Suprapubic skin (tissue), 4 donors: ENCODE data around the gene LRRN4CL. TPM values are rescaled to one million over a fixed set of nuclear protein-coding genes. Genes with fewer than 3 reads are reported as not detected.
"Not testable (repeated sequence)": the region's sequence is repeated elsewhere in the genome, so short reads cannot be mapped to it uniquely, and the experiment has no call there.

Source experiments
- DNase-seq, 2 donors: peaks; one replicate each; pipeline ENCODE4 v3.0.0-alpha.2; 2019; ENCODE audit warnings: low spot score in 2 of 2
- H3K27ac ChIP-seq: fragments of 200-600 bp; sonication (generic); one replicate; pipeline ENCODE4 v1.5.1; 2019
- H3K27me3 ChIP-seq: fragments of 200-600 bp; sonication (generic); one replicate; pipeline ENCODE4 v1.5.1; 2019
- H3K36me3 ChIP-seq: fragments of 200-600 bp; sonication (generic); one replicate; pipeline ENCODE4 v1.5.1; 2019
- H3K4me1 ChIP-seq: fragments of 200-600 bp; sonication (generic); one replicate; pipeline ENCODE4 v1.5.1; 2019
- H3K4me3 ChIP-seq: fragments of 200-600 bp; sonication (generic); one replicate; pipeline ENCODE4 v1.5.1; 2019; ENCODE audit warnings: mild to moderate bottlenecking
- H3K9me3 ChIP-seq: fragments of 200-600 bp; sonication (generic); one replicate; pipeline ENCODE4 v1.5.1; 2019
- CTCF ChIP-seq, 2 donors: fragments of 200-600 bp in 1 of 2; fragments of 450-650 bp in 1 of 2; sonication (generic) in 1 of 2; IDR thresholded peaks; one replicate each; pipeline ENCODE4 v1.5.1; 2016 to 2019; ENCODE audit warnings: antibody characterized with exemption in 2 of 2, mild to moderate bottlenecking in 1 of 2, moderate library complexity in 1 of 2
- EP300 ChIP-seq: sonication (generic); formaldehyde crosslinking; IDR thresholded peaks from one replicate; pipeline ENCODE4 v1.6.1; 2017; ENCODE audit warnings: antibody characterized with exemption
- POLR2A ChIP-seq, 2 donors: fragments of 450-650 bp; IDR thresholded peaks; one replicate each; pipeline ENCODE4 v1.6.1; 2017; ENCODE audit warnings: antibody characterized with exemption in 2 of 2, mild to moderate bottlenecking in 2 of 2, moderate library complexity in 2 of 2
- POLR2AphosphoS5 ChIP-seq, 3 donors: sonication (generic); formaldehyde crosslinking; IDR thresholded peaks; one replicate each; pipeline ENCODE4 v1.6.1; 2017; ENCODE audit warnings: antibody characterized with exemption in 3 of 3
- WGBS: methylation state at CpG from one replicate; pipeline ENCODE4 v1.1.5; 2018; 5-methylcytosine and 5-hydroxymethylcytosine counted together
- total RNA-seq, 4 donors: library from RNA; depleted of rRNA; stranded (reverse); fragments of >200 nt; gene quantifications; one replicate each; pipeline ENCODE4 v1.1.0, GENCODE V29; 2016

Gene LRRN4CL
- total RNA-seq, 4 donors from 2014 or later, result 3.3 to 7.6 (median 5.9) TPM

- Histone ChIP-seq H3K9me3 (no peaks in the 10 kb centered on the region), H3K27me3 (no peaks in the 10 kb centered on the region), H3K4me3 (peak overlapping the region; percentile 63), H3K27ac (peak overlapping the region; percentile 71), H3K36me3 (peaks cover 10% of the 10 kb centered on the region), H3K4me1 (peaks cover 42% of the 10 kb centered on the region)
- no peak for TF ChIP-seq CTCF (IDR thresholded peaks at IDR 0.05)
- TF ChIP-seq POLR2AphosphoS5 (IDR thresholded peaks at IDR 0.05), result no peak
- no peak for TF ChIP-seq EP300
- TF ChIP-seq POLR2A (IDR thresholded peaks at IDR 0.05), result no peak
- no peak for DNase-seq
- WGBS, result 34% methylated on average over 7 of the region's 7 CpGs
Measured at GRCh38 chr11:62705413-62705812, 16.1 kb upstream of the LRRN4CL start.

GRCh38 chr11:62703921-62704320 lies 14.6 kb upstream of the LRRN4CL start:
- not testable (repeated sequence) for H3K4me3 ChIP-seq, H3K9me3 ChIP-seq, H3K36me3 ChIP-seq, H3K27me3 ChIP-seq, DNase-seq, H3K27ac ChIP-seq
- peaks cover 32% of the 10 kb centered on the region for H3K4me1 ChIP-seq
- WGBS, result 93% methylated on average over 4 of the region's 4 CpGs

GRCh38 chr11:62702246-62702645 lies 12.9 kb upstream of the LRRN4CL start:
- peaks cover 19% of the 10 kb centered on the region for H3K4me1 ChIP-seq
- H3K27ac ChIP-seq, result no peak overlapping the region
- 89% methylated on average over 11 of the region's 11 CpGs for WGBS

GRCh38 chr11:62694455-62695167 lies 5.3 kb upstream of the LRRN4CL start:
- Histone ChIP-seq H3K4me1 (peaks cover 16% of the 10 kb centered on the region), H3K27me3 (no peaks in the 10 kb centered on the region), H3K4me3 (no peak overlapping the region), H3K9me3 (no peaks in the 10 kb centered on the region), H3K27ac (no peak overlapping the region), H3K36me3 (peaks cover 21% of the 10 kb centered on the region)
- TF ChIP-seq POLR2A (IDR thresholded peaks at IDR 0.05) (no peak), CTCF (IDR thresholded peaks at IDR 0.05) (peak; percentile 71 to 73)
- 41% methylated on average over 14 of the region's 14 CpGs for WGBS
- peak in 1 of 2 donors; percentile 87 for DNase-seq

More at GRCh38 chr11:62702246-62702645, 12.9 kb upstream of the LRRN4CL start:
- Histone ChIP-seq H3K4me3 (no peak overlapping the region), H3K36me3 (peaks cover 9% of the 10 kb centered on the region), H3K27me3 (no peaks in the 10 kb centered on the region), H3K9me3 (no peaks in the 10 kb centered on the region)
- TF ChIP-seq EP300 (no peak), POLR2AphosphoS5 (IDR thresholded peaks at IDR 0.05) (no peak), CTCF (IDR thresholded peaks at IDR 0.05) (no peak), POLR2A (IDR thresholded peaks at IDR 0.05) (no peak)
- no peak for DNase-seq

GRCh38 chr11:62693624-62694023 lies 4.3 kb upstream of the LRRN4CL start:
- Histone ChIP-seq H3K36me3 (peaks cover 21% of the 10 kb centered on the region), H3K4me1 (peaks cover 22% of the 10 kb centered on the region)
- not testable (repeated sequence) for H3K4me3 ChIP-seq, H3K27me3 ChIP-seq, H3K27ac ChIP-seq, H3K9me3 ChIP-seq, DNase-seq
- WGBS, result 55% methylated on average over 4 of the region's 4 CpGs

- Histone ChIP-seq H3K9me3 (no peaks in the 10 kb centered on the region), H3K4me1 (peaks cover 26% of the 10 kb centered on the region), H3K36me3 (peaks cover 19% of the 10 kb centered on the region), H3K27ac (peak overlapping the region; percentile 57), H3K27me3 (peaks cover 3% of the 10 kb centered on the region), H3K4me3 (peak overlapping the region; percentile 35)
- 32% methylated on average over 1 of the region's 1 CpG for WGBS
- DNase-seq, result no peak
- TF ChIP-seq CTCF (IDR thresholded peaks at IDR 0.05), result no peak
- TF ChIP-seq POLR2A (IDR thresholded peaks at IDR 0.05), result no peak
- TF ChIP-seq EP300, result no peak
- TF ChIP-seq POLR2AphosphoS5 (IDR thresholded peaks at IDR 0.05), result no peak
Measured at GRCh38 chr11:62688491-62688890, 839 bp downstream of the LRRN4CL start.
